GM23248 (cell line): ENCODE data around the gene MLLT10.

Experiments
- EZH2 ChIP-seq: fragments of 200-600 bp; sonication (generic); IDR thresholded peaks from 2 replicates; pipeline ENCODE4 v1.6.1; 2018; ENCODE audit warnings: antibody characterized with exemption, mild to moderate bottlenecking; ENCODE audit not compliant: insufficient read depth, poor library complexity, severe bottlenecking
- EZH2phosphoT487 ChIP-seq: fragments of 200-600 bp; sonication (generic); IDR thresholded peaks from 2 replicates; pipeline ENCODE4 v1.6.1; 2018; ENCODE audit warnings: antibody characterized with exemption, moderate library complexity, mild to moderate bottlenecking, low read depth; ENCODE audit not compliant: insufficient read depth

- no peak for TF ChIP-seq EZH2
- TF ChIP-seq EZH2phosphoT487 = no peak
Observed at GRCh38 chr10:21722209-21722608, 188.2 kb downstream of the MLLT10 start.
